ENCODE results near the gene HOTAIR. TPM values are rescaled to one million over a fixed set of nuclear protein-coding genes. Genes with fewer than 3 reads are reported as not detected.

The HOTAIR gene
- total and polyA plus RNA-seq, 7 donors = not detected

- Histone ChIP-seq H3K9me3 (no peaks in the 10 kb centered on the region), H3K27ac (no peak overlapping the region), H3K36me3 (no peaks in the 10 kb centered on the region), H3K4me3 (no peak overlapping the region), H3K27me3 (peaks cover 94 to 100% (median 100%) of the 10 kb centered on the region in 3 donors), H3K4me1 (peaks cover 0 to 43% (median 37%) of the 10 kb centered on the region in 4 donors)
- WGBS, 2 donors = 8 to 26% methylated on average over 11 of the region's 11 CpGs
- DNase-seq = no peak
- intact Hi-C loops (cut with DNase I) = no loop called here
- TF ChIP-seq EP300 (IDR thresholded peaks at IDR 0.05) (no peak), CTCF (IDR thresholded peaks at IDR 0.05) (no peak), POLR2AphosphoS5 (IDR thresholded peaks at IDR 0.05) (no peak), POLR2A (IDR thresholded peaks at IDR 0.05) (no peak)
Measured at GRCh38 chr12:53998110-53998899, 23.6 kb upstream of the HOTAIR start.

- H3K27me3 ChIP-seq = peaks cover 96 to 100% (median 100%) of the 10 kb centered on the region in 3 donors
- no peaks in the 10 kb centered on the region for H3K9me3 ChIP-seq
- TF ChIP-seq POLR2A (IDR thresholded peaks at IDR 0.05) (no peak), POLR2AphosphoS5 (IDR thresholded peaks at IDR 0.05) (no peak), EP300 (IDR thresholded peaks at IDR 0.05) (no peak), CTCF (IDR thresholded peaks at IDR 0.05) (no peak)
- intact Hi-C loops (cut with DNase I) = no loop called here
- 11 to 14% methylated on average over 35 of the region's 35 CpGs for WGBS, 2 donors
- no peaks in the 10 kb centered on the region for H3K36me3 ChIP-seq
- no peak overlapping the region for H3K4me3 ChIP-seq
- H3K27ac ChIP-seq = no peak overlapping the region
- DNase-seq = no peak
- H3K4me1 ChIP-seq = peaks cover 0 to 43% (median 37%) of the 10 kb centered on the region in 4 donors
Measured at GRCh38 chr12:53997204-53998109, 22.7 kb upstream of the HOTAIR start.

GRCh38 chr12:53996240-53997203 lies 21.8 kb upstream of the HOTAIR start:
- H3K36me3 ChIP-seq = no peaks in the 10 kb centered on the region
- 38 to 49% methylated on average over 29 of the region's 29 CpGs for WGBS, 2 donors
- intact Hi-C loops (cut with DNase I) = no loop called here
- peak overlapping the region in 3 of 4 donors; percentile 40 to 50 (median 44) for H3K4me3 ChIP-seq
- H3K9me3 ChIP-seq = no peaks in the 10 kb centered on the region
- no peak for DNase-seq
- H3K27ac ChIP-seq = no peak overlapping the region
- TF ChIP-seq EP300 (IDR thresholded peaks at IDR 0.05) (no peak), CTCF (IDR thresholded peaks at IDR 0.05) (no peak), POLR2A (IDR thresholded peaks at IDR 0.05) (no peak), POLR2AphosphoS5 (IDR thresholded peaks at IDR 0.05) (no peak)
- peaks cover 97 to 100% (median 100%) of the 10 kb centered on the region in 3 donors for H3K27me3 ChIP-seq
- peaks cover 0 to 43% (median 37%) of the 10 kb centered on the region in 4 donors for H3K4me1 ChIP-seq

Data from sigmoid colon (tissue), 7 donors.